ENCODE data around the gene TMEM18.

Gene TMEM18

GRCh38 chr2:620471-621302 is 56.5 kb downstream of the TMEM18 start:
- DNase-seq (ENCODE audit: low read depth in 2 of 2), result no peak

- DNase-seq (ENCODE audit: low read depth in 2 of 2), result no peak
Observed at GRCh38 chr2:620004-620403, 57.2 kb downstream of the TMEM18 start.

GRCh38 chr2:618422-618990 is 58.7 kb downstream of the TMEM18 start:
- DNase-seq (ENCODE audit: low read depth in 2 of 2), result no peak

GRCh38 chr2:618005-618404 is 59.2 kb downstream of the TMEM18 start:
- DNase-seq (ENCODE audit: low read depth in 2 of 2), result no peak
